Measurements from ENCODE around the gene DMTF1.

The DMTF1 gene

DNA sequence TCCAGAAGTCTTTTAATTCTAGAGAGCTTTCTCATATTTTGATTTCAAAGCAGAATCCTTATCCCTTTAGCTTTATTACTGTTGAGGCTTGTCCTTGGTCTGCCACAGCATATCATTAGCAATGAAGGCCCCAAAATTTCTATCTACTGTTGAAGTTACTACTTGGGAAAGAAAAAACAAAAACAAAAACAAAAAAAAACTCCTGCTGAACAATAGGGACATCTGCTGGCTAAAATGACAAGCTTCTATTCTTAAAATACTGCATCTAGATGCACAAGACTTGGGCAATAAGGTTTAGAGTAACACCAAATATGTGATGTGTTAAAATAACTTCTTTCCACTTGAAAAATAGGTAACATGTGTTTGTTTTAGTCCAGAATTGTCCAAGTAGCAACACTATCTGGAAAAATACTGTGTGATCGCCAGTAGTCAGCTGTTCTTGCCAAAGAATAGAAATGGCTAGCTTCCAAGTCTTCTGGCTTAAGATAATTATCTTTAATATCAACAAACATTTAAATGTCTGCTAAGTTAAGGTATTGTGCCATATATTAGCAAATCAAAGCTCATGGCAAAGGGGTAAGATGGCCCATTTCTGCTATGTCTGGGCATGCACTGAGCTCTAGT, 3.8 kb upstream of the DMTF1 start:
- peak in 1 of 2 experiments; percentile 10 for DNase-seq

DNA sequence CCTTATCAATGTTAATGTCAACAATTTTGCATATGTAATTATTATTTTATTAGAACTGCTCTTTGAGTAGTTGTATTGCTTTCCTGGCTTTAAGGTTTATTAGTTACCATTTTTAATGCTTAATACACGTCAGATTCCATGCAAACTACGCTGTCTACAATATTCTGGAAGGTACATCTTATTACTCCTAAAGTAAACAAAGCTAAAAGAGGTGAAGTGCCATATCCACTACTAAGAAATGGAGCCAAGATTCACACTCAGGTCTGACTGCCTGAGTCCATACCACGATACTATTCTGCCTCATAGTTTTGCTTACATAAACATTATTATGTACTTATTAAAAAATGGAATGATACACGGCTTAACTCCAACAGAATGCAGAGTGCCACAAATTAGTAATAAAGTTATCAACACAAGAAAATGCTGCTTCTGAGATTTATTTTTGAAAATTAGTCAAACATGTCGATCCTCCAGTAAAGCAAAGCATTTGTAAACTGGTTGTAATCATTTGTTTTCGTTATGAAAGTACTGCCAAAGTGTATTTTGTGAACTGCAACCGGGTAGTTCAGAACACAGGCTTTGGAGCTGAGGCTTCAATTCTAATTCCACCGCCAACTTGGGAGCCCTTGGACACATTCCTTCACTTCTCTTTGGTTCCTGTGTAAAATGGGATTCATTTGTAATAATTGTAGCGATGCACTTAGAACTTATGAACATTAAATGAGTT, 1.1 kb upstream of the DMTF1 start:
- no peak for DNase-seq

DNA sequence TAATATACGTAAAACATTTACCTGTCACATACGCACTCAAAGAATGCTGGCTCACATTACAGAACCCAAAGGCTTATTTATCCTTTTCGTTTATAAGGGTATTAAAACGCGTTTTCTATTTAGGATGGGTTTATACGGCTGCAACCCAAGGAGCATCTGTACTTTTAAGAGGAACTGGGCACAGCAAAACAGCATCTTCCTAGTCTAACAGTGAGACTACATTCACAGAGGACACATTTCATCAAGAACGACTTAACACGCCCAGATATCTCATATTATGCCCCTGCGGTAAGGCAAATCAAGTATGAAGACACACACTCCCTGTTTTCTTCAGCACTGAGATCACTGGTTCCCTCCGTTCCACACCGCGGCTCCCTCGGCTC, 533 bp upstream of the DMTF1 start:
- no peak for DNase-seq

DNA sequence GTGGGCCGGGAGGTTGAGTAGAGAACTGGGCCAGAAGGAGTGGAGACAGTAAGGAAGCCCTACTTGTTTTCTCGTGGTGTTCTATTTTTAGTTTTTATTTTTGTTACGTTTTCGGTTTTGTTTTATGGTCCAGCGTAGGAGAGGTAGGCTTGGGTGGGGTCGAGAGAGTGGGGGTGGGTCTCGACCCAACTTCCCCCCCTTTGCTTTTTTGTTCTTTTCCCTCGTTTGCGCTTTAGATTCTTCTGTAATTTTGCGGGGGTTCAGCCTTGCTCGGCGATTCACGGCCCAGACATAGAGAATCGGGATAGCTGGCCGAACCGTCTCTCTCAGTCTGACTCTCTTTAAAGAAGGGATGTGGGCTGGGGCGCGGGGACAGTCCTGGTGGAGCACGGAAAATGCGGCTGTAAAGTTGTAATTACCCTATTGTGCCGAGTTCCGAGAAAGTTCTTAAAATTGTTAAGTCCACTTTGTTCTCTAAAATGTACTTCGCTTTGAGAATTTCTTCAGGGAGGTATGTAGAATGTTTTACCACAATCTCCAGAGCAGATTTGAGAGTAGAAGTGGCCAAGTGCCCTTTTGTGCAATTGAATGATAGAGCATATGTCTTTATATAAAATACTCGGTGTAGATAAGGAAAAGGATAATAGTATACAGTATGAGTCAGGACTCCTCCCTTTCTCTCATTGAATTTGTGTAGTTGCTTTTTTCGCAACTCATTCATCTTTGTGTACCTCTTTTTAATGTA, 816 bp downstream of the DMTF1 start:
- no peak for DNase-seq

DNA sequence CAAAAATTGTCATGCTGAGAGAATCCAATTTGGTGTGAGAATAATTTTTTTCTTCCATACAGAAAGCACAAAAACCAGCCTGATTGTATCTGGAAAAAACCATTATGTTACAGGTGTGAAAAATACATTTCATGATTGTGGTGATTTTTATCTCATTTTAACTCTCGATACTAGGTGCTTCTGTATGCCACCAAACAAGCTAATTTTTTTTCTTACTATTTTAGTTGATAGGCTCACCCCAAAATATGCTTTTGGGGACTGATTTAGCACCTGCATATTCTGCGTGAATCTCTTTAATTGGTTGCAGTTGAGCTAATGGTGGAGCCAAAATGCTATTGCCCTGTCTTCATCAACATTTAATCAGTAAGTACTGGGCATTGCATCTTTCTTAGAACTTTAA, 1.9 kb downstream of the DMTF1 start:
- DNase-seq, result no peak

DNA sequence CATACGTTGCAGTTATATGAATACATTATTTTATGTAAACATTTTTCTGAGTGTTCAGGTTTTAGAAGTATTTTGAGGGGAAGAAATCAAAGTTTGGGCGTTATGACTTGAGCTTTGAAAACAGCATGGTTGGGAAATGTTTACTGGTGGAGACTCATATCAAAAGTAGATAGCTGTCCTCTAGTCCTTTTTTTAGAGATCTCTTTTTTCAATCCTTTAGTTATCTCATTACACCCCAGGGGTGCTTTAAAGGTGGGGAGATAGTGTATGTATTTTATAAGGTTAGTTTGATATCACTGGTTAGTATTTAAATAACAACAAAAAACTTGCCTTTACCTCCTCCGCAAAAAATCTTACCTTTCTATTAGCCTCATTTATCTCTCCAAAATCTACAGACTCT, 2.3 kb downstream of the DMTF1 start:
- no peak for DNase-seq

DNA sequence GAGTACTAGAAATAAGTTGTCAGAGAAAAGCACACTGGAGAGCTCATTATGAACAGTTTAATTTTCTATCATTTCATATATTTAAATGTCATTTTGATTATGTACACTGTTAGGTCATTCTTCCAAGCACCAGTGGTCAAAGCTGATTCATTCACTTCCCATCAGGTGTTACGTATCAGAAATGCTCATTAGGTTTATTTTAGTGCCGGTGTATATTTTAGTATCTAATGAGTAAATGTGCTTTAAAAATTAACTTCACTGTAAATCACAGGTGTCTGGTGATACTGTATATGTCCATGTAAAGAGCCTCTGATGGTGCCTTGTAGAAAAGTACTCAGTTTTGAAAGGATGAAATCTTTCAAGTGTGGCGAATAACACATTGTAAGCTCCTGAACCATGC, 3.5 kb downstream of the DMTF1 start:
- DNase-seq, result no peak

DNA sequence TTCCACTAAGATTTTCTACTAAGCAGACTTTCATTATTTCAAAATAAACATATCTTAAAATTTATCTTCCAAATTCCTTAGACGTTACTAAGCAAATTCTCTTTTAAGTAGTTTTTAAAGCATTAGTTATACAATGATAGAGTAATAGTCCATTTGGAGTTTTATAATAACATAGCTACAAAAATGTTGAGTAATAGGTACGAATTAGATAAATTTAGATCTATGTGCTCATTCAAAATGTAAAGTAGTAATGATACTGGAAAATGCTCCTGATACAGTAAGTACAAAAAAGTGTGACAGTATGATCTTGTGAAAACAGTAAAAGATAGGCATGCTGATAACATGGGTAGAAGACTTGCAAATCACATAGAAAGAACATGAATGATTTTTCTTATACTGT, 4.5 kb downstream of the DMTF1 start:
- DNase-seq, result no peak

DNA sequence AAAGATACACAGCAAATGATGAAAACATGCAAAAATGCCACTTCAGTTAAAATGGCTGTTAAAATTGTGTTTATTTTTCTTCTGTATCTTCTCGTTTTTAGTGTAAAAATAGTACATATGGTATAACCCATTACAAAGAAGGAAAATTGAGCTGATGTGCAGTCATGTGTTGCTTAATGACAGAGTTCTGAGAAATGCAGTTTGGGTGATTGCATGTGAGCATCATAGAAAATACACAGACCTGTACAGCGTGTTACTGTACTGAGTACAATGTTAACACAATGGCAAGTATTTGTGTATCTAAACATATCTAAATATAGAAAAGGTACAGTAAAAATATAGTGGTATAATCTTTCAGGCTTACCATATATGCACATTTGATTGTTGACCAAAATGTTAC, 7.3 kb downstream of the DMTF1 start:
- DNase-seq, result no peak

DNA sequence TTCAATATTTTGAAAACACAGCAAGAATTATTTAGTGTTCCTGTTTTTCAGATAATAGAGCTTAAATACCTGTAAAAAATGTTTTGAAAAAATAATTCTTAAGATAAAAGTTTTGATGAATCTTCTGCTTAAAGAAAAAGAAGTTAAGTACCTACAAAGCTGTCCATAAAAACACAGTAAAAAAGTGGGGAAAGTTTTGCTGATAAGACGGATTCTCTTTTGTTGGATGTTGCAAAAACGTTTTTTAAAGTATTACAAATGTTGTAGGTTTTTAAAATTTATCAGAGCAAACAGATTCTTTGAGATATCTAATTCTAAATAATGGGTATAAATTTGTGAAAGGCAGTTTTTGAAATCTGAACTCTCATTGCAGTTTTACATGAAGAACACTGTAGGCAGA, 12.2 kb downstream of the DMTF1 start:
- no peak for DNase-seq

DNA sequence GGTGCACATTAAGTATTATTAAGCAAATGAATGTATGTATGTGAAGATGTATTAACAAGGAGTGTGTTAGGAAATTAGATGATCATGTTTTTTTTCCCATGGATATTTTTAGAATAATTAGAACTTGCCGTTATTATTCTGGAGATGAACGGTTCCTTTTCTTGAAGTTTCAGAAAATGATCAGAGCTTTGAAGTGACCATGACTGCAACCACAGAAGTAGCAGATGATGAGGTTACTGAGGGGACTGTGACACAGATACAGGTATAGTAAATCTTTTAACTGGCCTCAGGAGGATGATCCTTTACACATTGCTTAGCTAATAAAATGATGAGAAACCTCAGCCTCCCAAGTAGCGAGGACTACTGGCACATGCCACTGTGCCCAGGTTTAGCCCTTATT, 18.6 kb downstream of the DMTF1 start:
- no peak for DNase-seq

DNA sequence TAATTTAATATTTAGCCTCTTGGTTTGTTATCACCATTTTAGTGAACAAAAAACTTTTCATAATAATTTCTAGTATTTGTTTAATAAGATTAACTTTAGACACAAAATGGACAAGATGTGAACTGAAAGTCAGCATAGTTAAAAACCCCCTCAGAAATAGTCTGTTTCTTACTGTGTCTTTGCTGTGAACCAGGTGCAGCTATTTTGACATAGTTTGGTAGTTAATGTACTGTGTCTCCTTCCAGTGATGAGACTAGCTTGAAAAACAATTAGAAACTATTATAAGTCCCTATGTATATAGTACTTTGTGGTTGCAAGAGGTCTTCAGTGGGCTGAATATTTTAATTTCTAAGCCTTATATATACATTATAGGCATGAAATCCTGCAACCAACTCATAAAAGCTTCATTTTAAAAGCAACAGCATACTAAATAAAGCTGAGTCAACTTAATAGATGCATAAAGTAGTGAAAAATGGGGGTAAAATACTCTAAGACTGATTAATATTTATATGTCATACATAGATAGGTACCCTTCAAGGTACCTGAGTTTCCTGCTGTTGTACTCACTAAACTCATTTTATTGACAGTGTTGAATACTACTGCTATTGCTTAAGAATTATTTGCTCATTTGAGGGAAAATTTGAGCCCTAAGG, 19.2 kb downstream of the DMTF1 start:
- DNase-seq, result no peak

DNA sequence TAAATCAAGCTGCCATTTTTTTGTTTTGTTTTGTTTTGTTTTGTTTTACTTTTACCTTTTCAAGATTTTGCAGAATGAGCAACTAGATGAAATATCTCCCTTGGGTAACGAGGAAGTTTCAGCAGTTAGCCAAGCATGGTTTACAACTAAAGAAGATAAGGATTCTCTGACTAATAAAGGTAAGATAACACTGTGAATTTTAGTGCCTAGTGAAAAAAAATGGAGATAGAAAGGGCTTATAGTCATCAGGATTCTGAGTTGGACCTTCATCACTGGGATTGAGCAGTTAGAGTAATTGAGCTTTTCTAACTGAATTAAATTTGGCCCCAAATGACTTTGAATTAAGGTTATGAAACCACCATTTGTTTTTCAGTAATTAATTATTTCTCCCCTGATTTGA, 21.2 kb downstream of the DMTF1 start:
- no peak for DNase-seq

DNA sequence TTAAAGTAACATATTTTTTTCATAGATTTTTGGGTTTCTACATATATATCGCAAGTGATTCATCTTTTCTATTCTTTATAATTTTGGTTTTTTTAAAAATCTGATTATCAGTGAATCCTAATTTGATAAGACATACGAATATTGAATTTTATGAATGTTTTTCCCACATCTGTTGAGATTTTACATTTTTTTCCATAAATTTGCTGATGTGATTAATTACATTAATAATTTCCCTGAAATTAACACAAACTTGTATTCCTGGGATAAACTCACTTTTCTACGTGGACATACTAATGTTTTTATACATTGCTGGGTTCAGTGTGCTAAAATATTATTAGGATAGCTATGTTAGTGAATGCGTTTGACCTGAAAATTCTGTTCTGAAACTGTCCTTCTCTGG, 26.1 kb downstream of the DMTF1 start:
- DNase-seq, result no peak

DNA sequence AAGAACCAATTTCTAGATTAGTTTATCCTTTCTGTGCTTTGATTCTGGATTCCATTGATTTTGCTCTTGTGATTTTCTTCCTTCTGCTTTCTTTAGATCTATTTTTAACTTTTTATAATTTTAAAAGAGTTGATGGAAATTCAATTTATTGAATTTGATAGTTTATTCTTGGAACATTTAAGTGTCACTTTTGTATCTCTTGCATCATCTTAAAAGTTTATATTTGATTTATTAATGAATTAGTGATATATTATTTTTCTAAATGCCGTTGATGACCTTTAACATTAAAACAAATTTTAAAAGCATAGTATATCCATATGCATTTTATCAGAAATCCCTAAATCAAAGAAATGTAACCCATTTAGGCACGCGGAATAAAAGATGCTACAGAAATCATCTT, 26.9 kb downstream of the DMTF1 start:
- DNase-seq, result no peak

DNA sequence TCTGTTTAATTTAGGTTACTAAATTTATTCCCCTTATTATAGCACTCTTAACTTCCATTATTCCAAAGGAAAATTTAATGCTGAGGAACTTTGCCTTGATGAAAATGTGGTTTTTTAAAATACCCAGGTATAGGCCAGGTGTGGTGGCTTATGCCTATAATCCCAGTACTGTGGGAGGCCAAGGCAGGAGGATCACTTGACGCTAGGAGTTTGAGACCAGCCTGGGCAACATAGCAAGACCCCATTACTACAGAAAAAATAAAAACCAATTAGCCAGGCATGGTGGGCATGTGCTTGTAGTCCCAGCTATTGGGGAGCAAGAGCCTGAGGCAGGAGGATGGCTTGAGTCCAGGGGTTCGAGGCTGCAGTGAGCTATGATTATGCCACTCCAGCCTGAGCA, 34.9 kb downstream of the DMTF1 start:
- no peak for DNase-seq

DNA sequence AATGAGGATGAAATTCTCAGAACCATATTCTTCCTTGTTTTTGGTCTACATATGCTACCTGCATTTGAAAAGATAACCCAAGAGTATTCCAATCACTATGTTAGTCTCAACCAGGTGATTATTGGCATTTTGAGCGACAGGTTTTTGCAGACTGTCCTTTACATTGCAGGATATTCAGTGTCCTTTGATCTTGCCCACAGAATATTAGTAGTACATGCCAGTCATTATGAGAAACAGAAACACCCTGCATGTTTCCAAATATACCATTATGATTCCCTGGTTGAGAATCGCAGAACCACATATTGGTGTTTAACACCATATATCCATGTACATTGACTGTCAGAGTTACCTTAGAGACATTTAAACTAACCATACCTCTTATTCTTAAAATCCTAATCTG, 36.7 kb downstream of the DMTF1 start:
- no peak for DNase-seq

DNA sequence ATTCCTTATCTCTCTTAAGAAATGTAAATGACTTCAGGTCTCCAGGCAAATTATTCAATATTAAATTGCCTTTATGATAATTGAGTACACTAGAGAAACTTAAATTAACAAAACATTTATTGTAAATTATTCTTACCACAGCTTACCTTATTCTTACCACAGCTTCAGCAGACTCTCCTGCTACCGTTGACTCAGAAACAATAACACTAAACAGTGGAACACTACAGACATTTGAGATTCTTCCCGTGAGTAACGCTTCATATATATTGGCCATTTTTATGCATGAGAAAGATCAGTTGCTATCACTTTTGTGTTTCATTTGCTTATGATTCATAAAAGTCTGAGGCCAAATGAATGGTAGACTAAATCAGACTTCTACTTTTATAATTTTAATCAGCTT, 38.5 kb downstream of the DMTF1 start:
- no peak for DNase-seq

DNA sequence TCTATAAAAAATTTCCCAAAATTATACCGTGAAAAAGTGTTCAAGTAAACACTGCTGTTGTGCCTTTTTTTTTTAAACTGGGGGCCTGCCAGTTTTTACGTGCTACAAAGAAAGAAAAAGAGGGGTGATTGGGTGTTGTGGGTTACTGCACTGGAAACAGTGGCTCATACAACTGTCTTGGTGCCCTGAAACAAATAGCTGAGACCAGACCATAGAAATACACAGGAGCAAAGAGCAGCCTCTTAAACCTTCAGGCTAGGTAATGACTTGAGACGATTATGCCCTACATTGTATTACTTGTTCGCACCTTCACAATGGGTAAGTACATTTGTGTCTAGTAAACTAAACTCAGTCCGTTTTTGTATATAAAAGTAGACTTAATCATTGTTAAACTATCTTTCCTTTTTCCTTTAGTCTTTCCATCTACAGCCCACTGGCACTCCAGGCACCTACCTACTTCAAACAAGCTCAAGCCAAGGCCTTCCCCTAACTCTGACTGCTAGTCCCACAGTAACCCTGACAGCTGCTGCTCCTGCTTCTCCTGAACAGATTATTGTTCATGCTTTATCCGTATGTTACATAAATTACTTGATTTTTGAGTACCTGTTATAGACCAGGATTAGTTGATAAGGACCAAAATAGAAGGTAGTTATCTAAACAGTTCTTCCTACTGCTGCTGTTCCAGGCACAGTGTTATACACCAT, 40.7 kb downstream of the DMTF1 start:
- DNase-seq, result peak; percentile 3 to 63

DNA sequence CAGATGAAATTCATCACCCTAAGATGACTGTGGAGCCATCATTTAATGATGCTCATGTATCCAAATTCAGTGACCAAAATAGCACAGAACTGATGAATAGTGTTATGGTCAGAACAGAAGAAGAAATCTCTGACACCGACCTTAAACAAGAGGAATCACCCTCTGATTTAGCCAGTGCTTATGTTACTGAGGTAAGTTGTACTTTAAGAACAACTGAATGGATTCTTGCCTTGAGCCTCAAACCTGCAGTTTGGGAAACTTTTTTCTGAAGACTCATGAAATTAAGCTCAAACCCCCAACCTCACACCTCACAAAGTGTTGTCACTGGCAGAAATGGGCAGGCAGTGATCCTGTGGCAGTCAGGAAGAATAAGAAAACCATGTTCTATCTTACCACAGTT, 41.7 kb downstream of the DMTF1 start:
- DNase-seq, result no peak

DNA sequence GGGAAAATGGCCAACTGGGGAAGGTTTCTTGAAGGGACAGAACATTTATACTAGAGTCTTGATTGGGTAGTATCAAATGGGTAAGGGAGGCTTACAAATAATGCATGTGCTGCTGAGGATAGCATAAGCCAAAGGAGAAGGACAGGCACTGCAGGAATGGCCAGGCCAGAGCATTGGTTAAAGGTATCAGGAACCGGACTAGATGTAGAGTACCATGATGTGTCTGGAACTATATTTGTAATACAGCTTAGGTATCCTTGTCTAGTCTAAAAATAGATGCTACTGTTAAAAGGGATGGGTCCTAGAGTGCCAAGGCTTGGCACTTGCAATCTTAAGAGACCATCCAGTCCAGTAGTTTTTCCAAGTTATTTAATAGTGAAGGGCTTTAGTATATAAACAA, 47.0 kb downstream of the DMTF1 start:
- DNase-seq, result no peak

DNA sequence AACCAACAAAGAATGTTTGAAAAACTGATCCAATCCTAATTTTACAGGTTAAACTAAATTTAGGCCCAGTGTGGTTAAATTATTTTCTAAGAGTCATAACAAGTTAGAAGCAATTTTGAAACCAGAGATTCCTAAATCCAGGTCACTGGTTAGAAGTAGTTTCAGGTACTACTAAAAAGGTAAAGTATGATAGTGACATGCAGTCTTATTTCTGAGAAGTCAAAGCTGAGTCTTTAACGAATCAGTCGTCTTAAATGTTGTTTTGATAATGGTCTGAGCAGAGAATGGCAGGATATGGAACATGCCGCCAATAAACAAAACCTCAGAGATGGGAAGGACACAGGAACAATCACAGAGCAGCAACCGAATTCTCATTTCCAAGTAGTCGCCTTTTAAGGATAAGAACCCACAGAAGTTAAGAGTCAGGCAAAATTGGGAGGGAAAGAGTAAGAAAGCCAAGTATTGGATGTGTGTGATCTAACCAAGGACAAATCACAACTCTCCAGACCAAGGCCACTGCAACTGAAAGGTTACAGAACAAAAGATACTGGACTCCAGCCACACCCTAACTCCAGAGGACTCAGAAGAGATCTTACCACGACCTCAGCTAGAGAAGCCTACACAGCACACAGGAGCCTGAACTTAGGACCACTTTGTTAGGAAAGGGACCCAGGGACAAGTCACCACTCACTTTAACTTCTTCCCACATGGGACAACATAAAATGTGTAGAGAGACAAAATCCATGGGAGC, 47.6 kb downstream of the DMTF1 start:
- no peak for DNase-seq

DNA sequence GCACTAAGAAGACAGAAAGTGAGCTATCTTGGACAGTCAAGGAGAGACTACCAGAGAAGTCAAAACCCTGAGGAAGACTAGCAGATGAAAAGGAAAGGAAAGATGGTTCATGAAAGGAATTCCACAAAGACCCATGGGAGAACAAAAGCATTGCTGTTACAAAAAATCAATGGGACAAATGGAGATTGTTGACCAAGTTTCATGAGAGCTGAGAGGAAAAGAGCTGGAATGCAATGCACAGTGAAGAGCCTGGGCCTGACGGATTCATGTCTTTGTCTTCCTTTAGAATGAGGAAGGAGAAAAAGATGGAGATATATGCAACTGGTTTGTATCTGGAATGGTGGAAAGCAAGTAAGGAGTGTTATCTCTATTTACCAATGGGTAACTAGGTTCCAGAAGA, 50.0 kb downstream of the DMTF1 start:
- DNase-seq, result no peak

Data from NCI-H524 (cell line).